B cell (primary cell): ENCODE measurements around the gene CFHR5.

Experiments used
- EZH2 ChIP-seq: IDR thresholded peaks from 2 replicates; pipeline ENCODE4 v1.6.1; 2012; ENCODE audit warnings: borderline replicate concordance, low read depth, mild to moderate bottlenecking, moderate library complexity, low read length; ENCODE audit not compliant: insufficient read depth, poor library complexity, severe bottlenecking
- TF ChIP-seq, protein P1 (sequence below): fragments of 200-600 bp; IDR thresholded peaks from one replicate; pipeline ENCODE4 v1.8.0; 2022; ENCODE audit warnings: antibody characterized with exemption, mild to moderate bottlenecking

DNA sequence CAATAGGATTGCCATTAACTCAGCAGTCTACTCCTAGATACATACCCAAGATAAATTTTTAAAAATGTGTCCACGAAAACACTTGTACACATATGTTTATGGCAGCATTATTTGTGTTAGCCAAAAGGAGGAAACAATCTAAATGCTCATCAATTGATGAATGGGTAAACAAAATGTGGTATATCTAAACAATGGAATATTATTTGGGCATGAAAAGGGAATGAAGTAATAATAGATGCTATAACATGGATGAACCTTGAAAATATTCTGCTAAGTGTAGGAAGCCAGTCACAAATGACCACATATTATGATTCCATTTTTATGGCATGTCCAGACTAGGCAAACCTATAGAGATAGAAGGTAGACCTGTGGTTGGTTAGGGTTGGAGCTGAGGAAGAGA is 34.3 kb downstream of the CFHR5 start:
- TF ChIP-seq, protein P1, sequence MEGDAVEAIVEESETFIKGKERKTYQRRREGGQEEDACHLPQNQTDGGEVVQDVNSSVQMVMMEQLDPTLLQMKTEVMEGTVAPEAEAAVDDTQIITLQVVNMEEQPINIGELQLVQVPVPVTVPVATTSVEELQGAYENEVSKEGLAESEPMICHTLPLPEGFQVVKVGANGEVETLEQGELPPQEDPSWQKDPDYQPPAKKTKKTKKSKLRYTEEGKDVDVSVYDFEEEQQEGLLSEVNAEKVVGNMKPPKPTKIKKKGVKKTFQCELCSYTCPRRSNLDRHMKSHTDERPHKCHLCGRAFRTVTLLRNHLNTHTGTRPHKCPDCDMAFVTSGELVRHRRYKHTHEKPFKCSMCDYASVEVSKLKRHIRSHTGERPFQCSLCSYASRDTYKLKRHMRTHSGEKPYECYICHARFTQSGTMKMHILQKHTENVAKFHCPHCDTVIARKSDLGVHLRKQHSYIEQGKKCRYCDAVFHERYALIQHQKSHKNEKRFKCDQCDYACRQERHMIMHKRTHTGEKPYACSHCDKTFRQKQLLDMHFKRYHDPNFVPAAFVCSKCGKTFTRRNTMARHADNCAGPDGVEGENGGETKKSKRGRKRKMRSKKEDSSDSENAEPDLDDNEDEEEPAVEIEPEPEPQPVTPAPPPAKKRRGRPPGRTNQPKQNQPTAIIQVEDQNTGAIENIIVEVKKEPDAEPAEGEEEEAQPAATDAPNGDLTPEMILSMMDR: no peak
- no peak for TF ChIP-seq EZH2
